GM19351 (cell line): ENCODE measurements around the gene OSBPL9.
"Not testable (repeated sequence)": the region's sequence is repeated elsewhere in the genome, so short reads cannot be mapped to it uniquely, and the experiment has no call there.

Experiments
- ATAC-seq: cut with Tn5 transposase; IDR thresholded peaks from one replicate; pipeline ENCODE4 v1.9.1; 2021; ENCODE audit warnings: mild to moderate bottlenecking, moderate library complexity; ENCODE audit not compliant: unreplicated experiment

OSBPL9 gene

GRCh38 chr1:51607681-51608095, 9.2 kb upstream of the OSBPL9 start:
- no peak for ATAC-seq

GRCh38 chr1:51610104-51610503, 6.8 kb upstream of the OSBPL9 start:
- ATAC-seq, result not testable (repeated sequence)

- no peak for ATAC-seq
Observed at GRCh38 chr1:51610637-51611036, 6.3 kb upstream of the OSBPL9 start.

GRCh38 chr1:51612447-51612961, 4.4 kb upstream of the OSBPL9 start:
- no peak for ATAC-seq

DNA sequence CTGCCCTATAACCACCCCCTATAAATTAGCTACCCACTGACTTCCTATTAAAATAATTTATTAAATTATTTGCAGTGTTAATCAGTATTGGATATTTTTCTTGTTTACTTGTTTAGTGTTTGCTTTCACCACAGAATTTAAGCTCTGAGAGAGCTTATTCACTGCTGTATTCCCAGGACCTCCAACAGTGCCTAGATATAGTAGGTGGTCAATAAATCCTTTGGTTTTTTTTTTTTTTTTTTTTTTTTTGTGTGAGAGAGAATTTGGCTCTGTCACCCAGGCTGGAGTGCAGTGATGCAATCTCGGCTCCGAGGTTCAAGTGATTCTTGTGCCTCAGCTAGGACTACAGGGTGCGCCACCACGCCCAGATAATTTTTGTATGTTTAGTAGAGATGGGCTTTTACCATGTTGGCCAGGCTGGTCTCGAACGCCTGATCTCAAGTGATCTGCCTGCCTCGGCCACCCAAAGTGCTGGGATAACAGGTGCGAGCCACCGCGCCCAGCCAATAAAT, 1.1 kb upstream of the OSBPL9 start:
- no peak for ATAC-seq

GRCh38 chr1:51616490-51616889, 402 bp upstream of the OSBPL9 start:
- ATAC-seq, result no peak

DNA sequence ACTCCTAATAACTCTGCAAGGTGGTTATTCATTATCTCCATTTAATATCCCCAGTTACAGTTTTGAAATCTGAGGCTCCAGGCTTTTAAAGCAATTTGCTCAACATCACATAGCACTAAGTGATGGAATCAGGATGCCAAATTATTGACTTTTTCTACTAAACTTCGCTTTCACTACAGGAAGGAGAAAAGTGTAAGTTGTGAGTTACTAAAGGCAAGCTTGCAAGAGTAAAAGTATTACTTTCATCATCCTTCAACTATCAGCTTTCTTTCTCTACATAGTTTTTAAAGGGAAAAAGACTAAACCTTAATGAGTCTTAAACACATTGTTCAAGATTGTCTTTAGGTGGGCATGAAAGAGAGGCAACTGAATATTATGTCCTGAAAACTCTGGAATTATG, 1.8 kb downstream of the OSBPL9 start:
- ATAC-seq, result no peak

GRCh38 chr1:51620470-51620869, 3.6 kb downstream of the OSBPL9 start:
- ATAC-seq, result no peak

DNA sequence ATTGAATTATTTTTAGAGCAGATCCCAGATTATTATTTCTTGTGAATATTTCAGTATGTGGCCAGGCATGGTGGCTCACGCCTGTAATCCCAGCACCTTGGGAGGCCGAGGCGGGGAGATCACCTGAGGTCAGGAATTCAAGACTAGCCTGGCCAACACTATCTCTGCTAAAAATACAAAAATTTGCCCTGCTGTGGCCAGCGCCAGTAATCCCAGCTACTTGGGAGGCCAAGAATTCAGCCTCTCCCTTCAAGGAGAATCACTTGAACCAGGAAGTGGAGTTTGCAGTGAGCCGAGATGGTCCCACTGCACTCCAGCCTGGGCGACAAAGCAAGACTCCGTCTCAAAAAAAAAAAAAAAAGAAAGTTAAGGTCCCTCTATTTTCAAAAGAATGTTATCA, 4.3 kb downstream of the OSBPL9 start:
- ATAC-seq, result no peak

DNA sequence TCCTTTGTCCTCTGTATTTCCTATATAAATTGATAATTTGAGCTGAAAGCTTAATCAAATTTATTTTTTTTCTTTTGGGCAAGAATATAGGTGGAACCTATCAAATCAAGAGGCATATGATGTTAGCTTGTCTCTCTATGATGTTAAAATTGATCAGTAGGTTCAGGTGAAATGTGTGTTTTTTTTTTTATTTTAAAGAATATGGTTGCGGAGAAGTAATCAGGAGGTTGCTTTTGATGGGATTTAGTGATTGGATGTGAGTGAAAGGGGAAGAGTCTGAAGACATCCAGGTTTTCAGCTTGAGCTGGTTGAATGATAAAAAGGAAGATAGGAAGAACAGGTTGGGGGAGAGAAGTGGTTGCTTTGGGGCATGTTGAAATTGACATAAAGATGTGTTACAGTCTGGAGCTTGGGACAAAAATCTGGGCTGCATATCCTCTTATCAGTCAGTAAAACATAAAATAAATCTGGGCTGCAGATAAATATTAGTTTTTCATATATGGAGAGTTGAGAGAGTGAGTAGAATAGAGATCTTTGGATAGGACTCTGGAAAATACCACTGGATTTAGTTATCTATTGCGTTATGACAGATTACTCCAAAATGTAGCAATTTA, 5.1 kb downstream of the OSBPL9 start:
- ATAC-seq, result no peak

GRCh38 chr1:51622455-51622913, 5.6 kb downstream of the OSBPL9 start:
- ATAC-seq, result no peak

DNA sequence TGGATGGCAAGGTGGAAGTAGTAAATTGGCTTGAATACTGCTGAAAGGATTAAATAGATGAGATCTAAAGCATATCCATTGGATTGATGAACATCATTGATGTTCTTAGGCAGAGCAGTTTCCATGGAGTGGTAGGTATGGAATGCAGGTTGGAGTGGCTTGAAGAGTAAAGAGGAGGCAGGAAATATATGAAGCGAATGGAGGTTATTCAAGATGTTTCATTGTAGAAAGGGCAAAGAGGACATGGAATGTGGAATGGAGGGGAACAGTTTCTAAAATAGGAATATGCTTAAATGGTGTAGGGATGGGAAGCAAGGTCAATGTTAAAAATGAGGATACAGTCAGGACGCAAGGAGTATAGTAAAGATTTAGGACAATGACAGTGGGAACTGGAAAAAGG, 6.1 kb downstream of the OSBPL9 start:
- ATAC-seq, result no peak

- ATAC-seq, result no peak
Observed at GRCh38 chr1:51623450-51623849, 6.6 kb downstream of the OSBPL9 start.

GRCh38 chr1:51624855-51625254, 8.0 kb downstream of the OSBPL9 start:
- ATAC-seq, result no peak

- ATAC-seq, result no peak
Observed at GRCh38 chr1:51627672-51628071, 10.8 kb downstream of the OSBPL9 start.

- no peak for ATAC-seq
Observed at GRCh38 chr1:51628715-51629590, 12.1 kb downstream of the OSBPL9 start.

- no peak for ATAC-seq
Observed at GRCh38 chr1:51629918-51630317, 13.0 kb downstream of the OSBPL9 start.

- ATAC-seq, result no peak
Observed at GRCh38 chr1:51630393-51630792, 13.5 kb downstream of the OSBPL9 start.

- ATAC-seq, result no peak
Observed at GRCh38 chr1:51630922-51631321, 14.0 kb downstream of the OSBPL9 start.

DNA sequence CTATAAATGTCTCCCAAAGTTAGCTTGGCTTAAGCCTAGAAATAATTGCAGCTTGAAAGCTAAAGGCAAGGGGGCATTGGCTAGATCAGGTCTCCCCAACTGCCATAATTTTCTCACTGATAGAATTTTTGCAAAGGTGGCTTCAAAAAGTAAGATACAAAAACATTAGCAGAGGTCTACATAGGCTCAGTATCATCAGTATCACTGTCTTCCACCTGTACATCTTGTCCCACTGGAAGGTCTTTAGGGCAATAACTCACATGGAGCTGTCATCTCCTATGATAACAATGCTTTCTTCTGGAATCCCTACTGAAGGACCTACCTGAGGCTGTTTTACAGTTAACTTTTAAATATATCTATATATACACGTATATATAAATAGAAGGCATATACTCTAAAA, 14.9 kb downstream of the OSBPL9 start:
- ATAC-seq, result no peak

GRCh38 chr1:51634618-51635017, 17.7 kb downstream of the OSBPL9 start:
- no peak for ATAC-seq

- no peak for ATAC-seq
Observed at GRCh38 chr1:51635615-51636014, 18.7 kb downstream of the OSBPL9 start.
